K562 (cell line): ENCODE data around the gene CELA1. TPM values are rescaled to one million over a fixed set of nuclear protein-coding genes. Genes with fewer than 3 reads are reported as not detected.

ENCODE experiments used
- ATAC-seq: fragments of 200-7000 bp; cut with Tn5 transposase; 3 replicates; pipeline ENCODE4 v1.9.1; 2020; ENCODE audit warnings: moderate library complexity
- BruUV-seq: library from RNA; stranded (reverse); fragments of 400-500 nt; replicated peaks from 2 replicates; lab custom pipeline; 2021; lab: Mats Ljungman, UMichigan
- CTCF ChIA-PET: fragments of 300-600 bp; formaldehyde crosslinking; extraction: SDS; loops from one replicate; lab custom pipeline; 2021; ENCODE audit warnings: low intra/inter-chr PET ratio; lab: Yijun Ruan, JAX
- POLR2A ChIA-PET: fragments of 300-600, 350-650 bp; sonication (Branson Sonifier 250); formaldehyde crosslinking; extraction: SDS; loops from one replicate; lab custom pipeline; 2021; ENCODE audit warnings: antibody characterized with exemption, inconsistent platforms; lab: Yijun Ruan, JAX
- DNase-seq, 4 experiments: peaks; one replicate each; pipeline versions ENCODE4 v3.0.0 to v3.0.0-alpha.2; 2011 to 2018; ENCODE audit warnings: low spot score in 3 of 4, mixed read lengths in 3 of 4; ENCODE audit errors: extremely low read depth in 1 of 4
- FAIRE-seq: peaks from 2 replicates; lab custom pipeline; 2011; peaks lifted over from hg19 to GRCh38; lab: Jason Lieb, UNC
- H2AFZ ChIP-seq: 2 replicates; pipeline ENCODE4 v1.6.0; 2011; ENCODE audit warnings: low read depth, low read length, control low read depth, inconsistent platforms
- H3K27ac ChIP-seq: fragments of 200-600 bp; 3 replicates; pipeline ENCODE4 v1.8.0; 2011; ENCODE audit warnings: low read depth, mild to moderate bottlenecking, control low read depth, inconsistent platforms, low read length, moderate library complexity, mixed read lengths; ENCODE audit errors: extremely low read depth
- H3K27me3 ChIP-seq, 2 experiments: fragments of 300-600 bp in 1 of 2; 2 replicates in 1 of 2; 3 replicates in 1 of 2; pipeline versions ENCODE4 v1.6.0 to v1.8.0; 2011; ENCODE audit warnings: inconsistent platforms in 2 of 2, low read length in 2 of 2, mild to moderate bottlenecking in 1 of 2, mixed read lengths in 1 of 2, moderate library complexity in 1 of 2; ENCODE audit not compliant: control insufficient read depth in 2 of 2, insufficient read depth in 2 of 2
- H3K36me3 ChIP-seq: fragments of 300-600 bp; 3 replicates; pipeline ENCODE4 v1.8.0; 2011; ENCODE audit warnings: mild to moderate bottlenecking, low read length, inconsistent platforms; ENCODE audit not compliant: control insufficient read depth, insufficient read depth
- H3K4me1 ChIP-seq, 2 experiments: fragments of 200-600 bp in 1 of 2; replicated peaks in 1 of 2; 2 replicates in 1 of 2; 3 replicates in 1 of 2; pipeline versions ENCODE4 v1.5.1 to v1.8.0; 2011; ENCODE audit warnings: inconsistent platforms in 2 of 2, low read length in 2 of 2, mild to moderate bottlenecking in 1 of 2, mixed read lengths in 1 of 2, moderate library complexity in 1 of 2; ENCODE audit not compliant: control insufficient read depth in 2 of 2, insufficient read depth in 2 of 2
- H3K4me2 ChIP-seq: 2 replicates; pipeline ENCODE4 v1.6.1; 2011; ENCODE audit warnings: low read length, control low read depth, inconsistent platforms, mixed read lengths; ENCODE audit not compliant: insufficient read depth
- H3K4me3 ChIP-seq: fragments of 200-600 bp; sonication (generic), shearing (Covaris generic); 2 replicates; pipeline ENCODE4 v1.5.1; 2016; ENCODE audit warnings: control low read depth, inconsistent platforms
- H3K79me2 ChIP-seq: fragments of 200-600 bp; 3 replicates; pipeline ENCODE4 v1.8.0; 2011; ENCODE audit warnings: low read length, inconsistent platforms; ENCODE audit not compliant: control insufficient read depth, insufficient read depth
- H3K9ac ChIP-seq, 2 experiments: 2 replicates each; pipeline versions ENCODE4 v1.6.0 to v1.6.1; 2011; ENCODE audit warnings: low read depth in 2 of 2, low read length in 2 of 2, control low read depth in 1 of 2, inconsistent platforms in 1 of 2, mild to moderate bottlenecking in 1 of 2, mixed read lengths in 1 of 2; ENCODE audit not compliant: insufficient read depth in 1 of 2
- H3K9me1 ChIP-seq: one replicate; pipeline ENCODE4 v1.6.0; 2011; ENCODE audit warnings: inconsistent platforms, mild to moderate bottlenecking, low read length, moderate library complexity; ENCODE audit not compliant: control insufficient read depth, insufficient read depth
- H3K9me3 ChIP-seq: replicated peaks from 2 replicates; pipeline ENCODE4 v1.5.1; 2011; ENCODE audit warnings: low read depth, low read length, inconsistent platforms; ENCODE audit not compliant: control insufficient read depth, insufficient read depth
- H4K20me1 ChIP-seq: replicated peaks from 2 replicates; pipeline ENCODE4 v1.6.1; 2011; ENCODE audit warnings: low read length, inconsistent platforms, mixed read lengths; ENCODE audit not compliant: control insufficient read depth, insufficient read depth
- BRD9 ChIP-seq: fragments of 450-650 bp; IDR thresholded peaks from 2 replicates; pipeline ENCODE4 v1.6.1; 2018; ENCODE audit warnings: low read depth; ENCODE audit not compliant: partially characterized antibody
- CTBP1 ChIP-seq: fragments of 450-650 bp; IDR thresholded peaks from 2 replicates; pipeline ENCODE4 v1.6.1; 2016; ENCODE audit warnings: borderline replicate concordance
- HMGN3 ChIP-seq: IDR thresholded peaks from 2 replicates; pipeline ENCODE4 v1.6.1; 2011; ENCODE audit warnings: borderline replicate concordance, low read depth, mild to moderate bottlenecking, mixed read lengths, low read length; ENCODE audit not compliant: insufficient read length; ENCODE audit errors: extremely low read depth
- HNRNPK ChIP-seq: fragments of 200-400 bp; formaldehyde crosslinking; IDR thresholded peaks from one replicate; pipeline ENCODE4 v1.6.1; 2018; ENCODE audit warnings: mild to moderate bottlenecking, low read depth, low read length; ENCODE audit not compliant: poor library complexity, severe bottlenecking
- IFI16 ChIP-seq: fragments of 250-450 bp; sonication (Bioruptor Pico); IDR thresholded peaks from 2 replicates; pipeline ENCODE4 v2.1.2; 2022; ENCODE audit warnings: mild to moderate bottlenecking, inconsistent platforms
- JUND ChIP-seq, 2 experiments: IDR thresholded peaks; 2 replicates in 1 of 2; 3 replicates in 1 of 2; pipeline ENCODE4 v1.6.1; 2011; ENCODE audit warnings: borderline replicate concordance in 2 of 2, low read depth in 2 of 2, low read length in 2 of 2, improper control_type of control experiment in 1 of 2, missing biosample characterization in 1 of 2, missing genetic modification characterization in 1 of 2, missing genetic modification reagents in 1 of 2
- KAT8 ChIP-seq: fragments of 450-650 bp; IDR thresholded peaks from 2 replicates; pipeline ENCODE4 v1.6.1; 2016; ENCODE audit warnings: low read depth, mild to moderate bottlenecking
- KLF13 ChIP-seq: fragments of 450-650 bp; IDR thresholded peaks from 2 replicates; pipeline ENCODE4 v1.6.1; 2016; ENCODE audit warnings: missing genetic modification characterization, low read depth, mild to moderate bottlenecking, missing compliant biosample characterization, moderate library complexity, borderline replicate concordance
- MAZ ChIP-seq, 2 experiments: fragments of 450-650 bp in 1 of 2; sonication (generic) in 1 of 2; formaldehyde crosslinking; IDR thresholded peaks in 1 of 2; conservative IDR thresholded peaks in 1 of 2; 2 replicates each; pipeline versions ENCODE4 v1.4.0 to v1.5.0; 2020; ENCODE audit warnings: mild to moderate bottlenecking in 1 of 2, missing genetic modification reagents in 1 of 2
- MTA3 ChIP-seq: fragments of 450-650 bp; formaldehyde crosslinking; IDR thresholded peaks from 2 replicates; pipeline ENCODE4 v1.6.1; 2017; ENCODE audit warnings: mild to moderate bottlenecking, borderline replicate concordance
- POLR2AphosphoS5 ChIP-seq: IDR thresholded peaks from 2 replicates; pipeline ENCODE4 v1.6.1; 2011; ENCODE audit warnings: mild to moderate bottlenecking, low read depth, low read length, moderate library complexity; ENCODE audit not compliant: control insufficient read depth, insufficient read depth
- RBM34 ChIP-seq: fragments of 200-400 bp; formaldehyde crosslinking; IDR thresholded peaks from 2 replicates; pipeline ENCODE4 v1.6.1; 2018; ENCODE audit warnings: low read length, borderline replicate concordance; ENCODE audit not compliant: insufficient read depth
- SMC3 ChIP-seq: conservative IDR thresholded peaks from 2 replicates; pipeline ENCODE4 v1.6.1; 2011; ENCODE audit warnings: low read depth, low read length, improper control_type of control experiment; ENCODE audit not compliant: insufficient read depth
- XRCC5 ChIP-seq: fragments of 200-400 bp; formaldehyde crosslinking; IDR thresholded peaks from 2 replicates; pipeline ENCODE4 v1.6.1; 2017; ENCODE audit warnings: low read depth, mild to moderate bottlenecking, low read length
- ZKSCAN8 ChIP-seq: fragments of 200-800 bp; sonication (Bioruptor generic); IDR thresholded peaks from 2 replicates; pipeline ENCODE4 v1.6.1; 2016; ENCODE audit warnings: missing genetic modification characterization, missing compliant biosample characterization
- ZNF175 ChIP-seq: fragments of 200-800 bp; sonication (Bioruptor generic); IDR thresholded peaks from 2 replicates; pipeline ENCODE4 v1.6.1; 2016; ENCODE audit warnings: low read depth, mild to moderate bottlenecking, missing genetic modification characterization, missing compliant biosample characterization
- WGBS: fragments of 100-300 bp; shearing (Covaris generic); methylation state at CpG from one replicate; pipeline ENCODE4 v1.1.6; 2016; ENCODE audit warnings: low coverage, mixed read lengths; ENCODE audit not compliant: insufficient coverage; ENCODE audit errors: missing lambda C conversion rate; 5-methylcytosine and 5-hydroxymethylcytosine counted together
- in situ Hi-C: fragments of 300-500 bp; cut with MboI; formaldehyde crosslinking; loops from 4 replicates; pipeline ENCODE4 v1.15.0; 2018; ENCODE audit warnings: inconsistent platforms, mixed read lengths
- intact Hi-C: fragments of 100-400 bp; cut with micrococcal nuclease; formaldehyde crosslinking; loops from 2 replicates; pipeline ENCODE4 v1.14.2; 2022
- polyA plus RNA-seq, 8 experiments: library from polyadenylated mRNA; depleted of rRNA in 4 of 8; stranded (reverse) in 5 of 8; unstranded in 3 of 8; fragments of >200 nt; fragmentation: Nextera tagmentation in 2 of 8; fragmentation: Illumina TruSeq in 1 of 8; extraction: Ambion mirVana in 2 of 8; extraction: Trizol in 1 of 8; gene quantifications; 2 replicates each; pipeline versions ENCODE4 v1.2.1 to v1.2.3, GENCODE V29; 2011 to 2014; ENCODE audit warnings: inconsistent platforms in 1 of 8, missing spikeins in 1 of 8
- total RNA-seq, 7 experiments: library from RNA; depleted of rRNA in 6 of 7; stranded (reverse); fragments of >200 nt in 6 of 7; fragmentation: Illumina TruSeq in 2 of 7; extraction: Trizol in 2 of 7; gene quantifications; 2 replicates each; pipeline versions ENCODE4 v1.2.1 to v1.2.3, GENCODE V29; 2011 to 2021; ENCODE audit warnings: low replicate concordance in 1 of 7
- TF ChIP-seq, protein P1 (sequence below): fragments of 250-450 bp; sonication (Bioruptor Pico); IDR thresholded peaks from 2 replicates; pipeline ENCODE4 v1.8.0; 2022; ENCODE audit warnings: moderate library complexity, mild to moderate bottlenecking, inconsistent platforms
- TF ChIP-seq, protein P2 (sequence below): sonication (generic); formaldehyde crosslinking; IDR thresholded peaks from 2 replicates; pipeline ENCODE4 v1.8.0; 2022; ENCODE audit warnings: mild to moderate bottlenecking, missing genetic modification reagents

The CELA1 gene
- total and polyA plus RNA-seq, 9 of the 15 experiments (the other 6 are each of a cell fraction or from before 2014, with no cell fraction given) = 0.06 to 0.27 (median 0.22) TPM; not detected in 6

DNA sequence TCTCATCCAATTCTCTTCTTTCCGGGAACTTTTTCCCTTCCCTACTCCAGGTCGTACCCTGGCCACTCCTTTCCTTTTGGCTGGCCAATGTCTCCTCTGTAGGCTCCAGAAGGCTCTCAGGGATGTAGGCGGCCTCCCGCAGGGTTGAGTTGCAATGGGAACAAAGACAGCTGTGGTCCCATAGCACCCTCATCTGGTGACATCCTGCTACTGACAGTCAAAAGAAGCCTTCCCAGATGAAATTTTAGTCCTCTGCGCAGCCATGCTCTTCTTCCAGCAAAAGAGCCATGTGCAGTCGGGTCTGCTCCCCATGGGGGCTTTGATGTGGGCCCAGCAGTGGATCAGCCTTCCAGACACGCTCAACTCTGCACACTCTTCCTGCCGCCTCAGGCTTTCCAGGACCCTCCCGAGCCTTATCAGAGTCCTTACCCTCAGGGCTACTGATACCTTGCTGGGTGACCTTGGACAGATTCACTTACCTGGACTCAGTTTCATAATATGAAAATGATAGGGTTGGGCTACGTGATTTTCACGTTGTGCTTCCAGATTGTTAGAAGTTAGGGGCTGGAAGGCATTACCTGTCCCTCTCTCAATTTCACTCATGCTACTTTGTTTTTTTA lies 5.5 kb upstream of the CELA1 start:
- ATAC-seq = peak; percentile 90
- peak; percentile 64 to 82 (median 68) for DNase-seq
- H3K4me3 ChIP-seq = no peak overlapping the region
- no peaks in the 10 kb centered on the region for H3K79me2 ChIP-seq
- no peak overlapping the region for H3K27ac ChIP-seq
- no peaks in the 10 kb centered on the region for H3K9me3 ChIP-seq
- H4K20me1 ChIP-seq = no peaks in the 10 kb centered on the region
- TSS peak; percentile 53 for BruUV-seq
- H3K36me3 ChIP-seq = no peaks in the 10 kb centered on the region
- ChIA-PET CTCF (interaction anchor here (0.6 to 1.5 kb wide), 5 partner anchors 267 to 714 kb away, joined by 3 to 6 read pairs (median 3); no protein-coding TSS in a partner anchor), POLR2A (interaction anchor here (0.8 kb wide), 1 partner anchor 17 kb away, joined by 3 read pairs; no protein-coding TSS in a partner anchor)
- H3K9me1 ChIP-seq = no peaks in the 10 kb centered on the region
- peak overlapping the region; percentile 19; the same call in 1 of the 2 replicates for H2AFZ ChIP-seq
- in situ Hi-C loops = loop anchor here (5.0 kb wide), 1 partner anchor 525 kb away; no protein-coding TSS in a partner anchor
- intact Hi-C loops = loop anchor here (5.0 kb wide), 3 partner anchors 305 to 525 kb away; partner anchors contain the start of gene LETMD1
- peak; percentile 96 for FAIRE-seq
- 4% methylated on average over 11 of the region's 11 CpGs for WGBS
- H3K4me1 ChIP-seq = peaks cover 2 to 5% of the 10 kb centered on the region in 2 experiments; a peak in 3 of 5 replicates
- no peak overlapping the region for H3K4me2 ChIP-seq
- H3K9ac ChIP-seq = no peak overlapping the region
- H3K27me3 ChIP-seq = no peaks in the 10 kb centered on the region
- no peak for TF ChIP-seq KLF13 (tag)
- TF ChIP-seq CTBP1 = peak; percentile 48; the same call in 1 of the 2 replicates
- TF ChIP-seq MTA3 = no peak
- TF ChIP-seq BRD9 = no peak
- TF ChIP-seq IFI16 (CRISPR knock-in tag) = no peak
- no peak for TF ChIP-seq POLR2AphosphoS5
- TF ChIP-seq SMC3 = peak; percentile 71
- 0 out of 2 replicates have a peak, but pooled peaks have one; percentile 30 for TF ChIP-seq XRCC5
- TF ChIP-seq HNRNPK = no peak
- TF ChIP-seq JUND (IDR thresholded peaks at IDR 0.05; ENCODE audit: borderline replicate concordance, low read depth, low read length) = 0 out of 2 replicates have a peak, but pooled peaks have one; percentile 5
- no peak for TF ChIP-seq JUND (tag; IDR thresholded peaks at IDR 0.05; ENCODE audit: borderline replicate concordance, low read depth, low read length)
- no peak for TF ChIP-seq HMGN3
- no peak for TF ChIP-seq ZKSCAN8 (CRISPR knock-in tag)
- no peak for TF ChIP-seq ZNF175
- TF ChIP-seq, protein P1, sequence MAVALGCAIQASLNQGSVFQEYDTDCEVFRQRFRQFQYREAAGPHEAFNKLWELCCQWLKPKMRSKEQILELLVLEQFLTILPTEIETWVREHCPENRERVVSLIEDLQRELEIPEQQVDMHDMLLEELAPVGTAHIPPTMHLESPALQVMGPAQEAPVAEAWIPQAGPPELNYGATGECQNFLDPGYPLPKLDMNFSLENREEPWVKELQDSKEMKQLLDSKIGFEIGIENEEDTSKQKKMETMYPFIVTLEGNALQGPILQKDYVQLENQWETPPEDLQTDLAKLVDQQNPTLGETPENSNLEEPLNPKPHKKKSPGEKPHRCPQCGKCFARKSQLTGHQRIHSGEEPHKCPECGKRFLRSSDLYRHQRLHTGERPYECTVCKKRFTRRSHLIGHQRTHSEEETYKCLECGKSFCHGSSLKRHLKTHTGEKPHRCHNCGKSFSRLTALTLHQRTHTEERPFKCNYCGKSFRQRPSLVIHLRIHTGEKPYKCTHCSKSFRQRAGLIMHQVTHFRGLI (CRISPR knock-in tag) = no peak
- TF ChIP-seq RBM34 = no peak
- TF ChIP-seq KAT8 = no peak
- peak in 1 of 2 experiments; percentile 15; a peak in 1 of 4 replicates for TF ChIP-seq MAZ (CRISPR knock-in tag; conservative IDR thresholded peaks at IDR 0.05 in 1 of 2, IDR thresholded peaks at IDR 0.05 in 1 of 2)
- TF ChIP-seq, protein P2, sequence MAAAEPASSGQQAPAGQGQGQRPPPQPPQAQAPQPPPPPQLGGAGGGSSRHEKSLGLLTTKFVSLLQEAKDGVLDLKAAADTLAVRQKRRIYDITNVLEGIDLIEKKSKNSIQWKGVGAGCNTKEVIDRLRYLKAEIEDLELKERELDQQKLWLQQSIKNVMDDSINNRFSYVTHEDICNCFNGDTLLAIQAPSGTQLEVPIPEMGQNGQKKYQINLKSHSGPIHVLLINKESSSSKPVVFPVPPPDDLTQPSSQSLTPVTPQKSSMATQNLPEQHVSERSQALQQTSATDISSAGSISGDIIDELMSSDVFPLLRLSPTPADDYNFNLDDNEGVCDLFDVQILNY (CRISPR knock-in tag) = no peak
